Upper lobe of left lung (tissue), 6 donors: ENCODE results near the gene TMED3. TPM values are rescaled to one million over a fixed set of nuclear protein-coding genes. Genes with fewer than 3 reads are reported as not detected.

Source experiments
- ATAC-seq, 2 donors: fragments of 200-7000 bp; cut with Tn5 transposase; one replicate each; pipeline ENCODE4 v1.9.1; 2022; ENCODE audit warnings: mild to moderate bottlenecking in 2 of 2, moderate library complexity in 2 of 2; ENCODE audit not compliant: low FRiP score in 2 of 2
- DNase-seq, 2 donors: peaks; one replicate each; pipeline ENCODE4 v3.0.0-alpha.2; 2019 to 2020
- H3K27ac ChIP-seq, 4 donors: fragments of 200-600 bp; sonication (generic); one replicate each; pipeline ENCODE4 v1.5.1; 2016 to 2019
- H3K27me3 ChIP-seq, 4 donors: fragments of 200-600 bp; sonication (generic); one replicate each; pipeline ENCODE4 v1.5.1; 2017 to 2019
- H3K36me3 ChIP-seq, 4 donors: fragments of 200-600 bp; sonication (generic); one replicate each; pipeline ENCODE4 v1.5.1; 2016 to 2019
- H3K4me1 ChIP-seq, 4 donors: fragments of 200-600 bp; sonication (generic); one replicate each; pipeline ENCODE4 v1.5.1; 2018 to 2019
- H3K4me3 ChIP-seq, 4 donors: fragments of 200-600 bp; sonication (generic); one replicate each; pipeline ENCODE4 v1.5.1; 2017 to 2019; ENCODE audit warnings: mild to moderate bottlenecking in 2 of 4, moderate library complexity in 1 of 4
- H3K9me3 ChIP-seq, 4 donors: fragments of 200-600 bp; sonication (generic); one replicate each; pipeline ENCODE4 v1.5.1; 2018 to 2019
- EP300 ChIP-seq, 4 donors: sonication (generic); formaldehyde crosslinking; IDR thresholded peaks; one replicate each; pipeline ENCODE4 v1.5.1; 2017; ENCODE audit warnings: antibody characterized with exemption in 4 of 4, control low read depth in 2 of 4
- POLR2A ChIP-seq, 4 donors: fragments of 450-650 bp; IDR thresholded peaks; one replicate each; pipeline ENCODE4 v1.5.1; 2016 to 2017; ENCODE audit warnings: antibody characterized with exemption in 4 of 4, mild to moderate bottlenecking in 2 of 4
- POLR2AphosphoS5 ChIP-seq, 2 donors: sonication (generic); formaldehyde crosslinking; IDR thresholded peaks; one replicate each; pipeline ENCODE4 v1.5.1; 2017; ENCODE audit warnings: antibody characterized with exemption in 2 of 2
- WGBS, 2 donors: methylation state at CpG; one replicate each; pipeline ENCODE4 v1.1.5; 2017 to 2018; 5-methylcytosine and 5-hydroxymethylcytosine counted together
- total RNA-seq, 6 donors: library from RNA; depleted of rRNA in 4 of 6; stranded (reverse); fragments of >200 nt in 4 of 6; gene quantifications; one replicate each; pipeline versions ENCODE4 v1.1.0 to v1.2.1, GENCODE V29; 2016 to 2021
- TF ChIP-seq, protein P1 (sequence below), 6 experiments: fragments of 450-650 bp in 4 of 6; fragments of 200-600 bp in 2 of 6; sonication (generic) in 2 of 6; IDR thresholded peaks; one replicate each; pipeline ENCODE4 v1.5.1; 2016 to 2019; ENCODE audit warnings: antibody characterized with exemption in 6 of 6
- donor health status: DM: no; HTN: no; CAD: no; lungs with moderate emphysema.
- donor health status: DM: no; HTN: yes; CAD: no; lungs with severe emphysema.

The TMED3 gene
- total RNA-seq, 6 donors from 2014 or later: 28.3 to 57.5 (median 49.9) TPM

DNA sequence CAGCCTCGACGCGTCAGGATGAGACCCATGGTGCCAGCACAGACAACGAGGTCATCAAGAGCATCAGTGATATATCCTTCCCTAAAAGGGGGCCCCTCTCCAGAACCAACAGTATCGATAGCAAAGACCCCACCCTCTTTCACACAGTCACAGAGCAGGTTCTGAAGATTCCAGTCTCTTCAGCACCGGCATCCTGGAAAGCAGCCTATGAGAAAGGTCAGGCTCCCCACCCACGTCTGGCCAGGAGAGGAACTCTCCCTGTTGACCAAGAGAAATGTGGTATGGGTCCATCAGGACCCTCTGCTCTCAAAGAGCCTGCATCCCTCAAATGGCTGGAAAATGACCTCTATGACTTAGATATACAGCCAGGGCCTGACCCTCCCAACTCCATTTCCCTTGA, 16.8 kb upstream of the TMED3 start:
- TF ChIP-seq, protein P1, sequence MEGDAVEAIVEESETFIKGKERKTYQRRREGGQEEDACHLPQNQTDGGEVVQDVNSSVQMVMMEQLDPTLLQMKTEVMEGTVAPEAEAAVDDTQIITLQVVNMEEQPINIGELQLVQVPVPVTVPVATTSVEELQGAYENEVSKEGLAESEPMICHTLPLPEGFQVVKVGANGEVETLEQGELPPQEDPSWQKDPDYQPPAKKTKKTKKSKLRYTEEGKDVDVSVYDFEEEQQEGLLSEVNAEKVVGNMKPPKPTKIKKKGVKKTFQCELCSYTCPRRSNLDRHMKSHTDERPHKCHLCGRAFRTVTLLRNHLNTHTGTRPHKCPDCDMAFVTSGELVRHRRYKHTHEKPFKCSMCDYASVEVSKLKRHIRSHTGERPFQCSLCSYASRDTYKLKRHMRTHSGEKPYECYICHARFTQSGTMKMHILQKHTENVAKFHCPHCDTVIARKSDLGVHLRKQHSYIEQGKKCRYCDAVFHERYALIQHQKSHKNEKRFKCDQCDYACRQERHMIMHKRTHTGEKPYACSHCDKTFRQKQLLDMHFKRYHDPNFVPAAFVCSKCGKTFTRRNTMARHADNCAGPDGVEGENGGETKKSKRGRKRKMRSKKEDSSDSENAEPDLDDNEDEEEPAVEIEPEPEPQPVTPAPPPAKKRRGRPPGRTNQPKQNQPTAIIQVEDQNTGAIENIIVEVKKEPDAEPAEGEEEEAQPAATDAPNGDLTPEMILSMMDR (IDR thresholded peaks at IDR 0.05): no peak
- TF ChIP-seq EP300 (IDR thresholded peaks at IDR 0.05) (no peak), POLR2AphosphoS5 (IDR thresholded peaks at IDR 0.05) (no peak), POLR2A (IDR thresholded peaks at IDR 0.05) (no peak)
- DNase-seq (no peak), ATAC-seq (no peak)
- Histone ChIP-seq H3K9me3 (no peaks in the 10 kb centered on the region), H3K27ac (no peak overlapping the region), H3K4me3 (no peak overlapping the region), H3K27me3 (no peaks in the 10 kb centered on the region), H3K36me3 (no peaks in the 10 kb centered on the region), H3K4me1 (no peaks in the 10 kb centered on the region)
- 76 to 80% methylated on average over 1 to 7 of the region's 7 CpGs for WGBS, 2 donors

DNA sequence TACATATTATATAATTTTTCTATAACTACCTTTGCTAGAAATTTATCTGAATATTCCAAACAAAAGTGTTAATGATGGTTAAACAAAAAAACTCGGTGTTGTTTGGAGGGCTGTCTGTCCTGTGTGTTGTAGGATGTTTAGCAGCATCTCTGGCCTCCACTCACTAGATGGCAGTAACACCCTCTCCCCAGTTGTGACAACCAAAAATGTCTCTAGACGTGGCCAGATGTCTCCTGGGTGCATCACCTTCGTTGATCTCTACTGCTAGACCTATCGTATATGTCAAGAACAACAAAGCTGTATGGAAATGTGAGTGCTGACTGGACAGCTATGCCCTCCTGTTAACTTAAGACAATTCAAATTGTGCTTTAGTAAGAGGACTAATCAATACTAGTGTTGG, 14.3 kb upstream of the TMED3 start:
- TF ChIP-seq EP300 (IDR thresholded peaks at IDR 0.05) (no peak), POLR2A (IDR thresholded peaks at IDR 0.05) (no peak), POLR2AphosphoS5 (IDR thresholded peaks at IDR 0.05) (no peak)
- TF ChIP-seq, protein P1 (IDR thresholded peaks at IDR 0.05): no peak
- DNase-seq (no peak), ATAC-seq (no peak)
- no peaks in the 10 kb centered on the region for H3K9me3 ChIP-seq
- H3K27me3 ChIP-seq: no peaks in the 10 kb centered on the region
- WGBS, 2 donors: 54 to 58% methylated on average over 4 of the region's 4 CpGs
- H3K36me3 ChIP-seq: no peaks in the 10 kb centered on the region
- H3K4me1 ChIP-seq: no peaks in the 10 kb centered on the region
- no peak overlapping the region for H3K27ac ChIP-seq
- no peak overlapping the region for H3K4me3 ChIP-seq

DNA sequence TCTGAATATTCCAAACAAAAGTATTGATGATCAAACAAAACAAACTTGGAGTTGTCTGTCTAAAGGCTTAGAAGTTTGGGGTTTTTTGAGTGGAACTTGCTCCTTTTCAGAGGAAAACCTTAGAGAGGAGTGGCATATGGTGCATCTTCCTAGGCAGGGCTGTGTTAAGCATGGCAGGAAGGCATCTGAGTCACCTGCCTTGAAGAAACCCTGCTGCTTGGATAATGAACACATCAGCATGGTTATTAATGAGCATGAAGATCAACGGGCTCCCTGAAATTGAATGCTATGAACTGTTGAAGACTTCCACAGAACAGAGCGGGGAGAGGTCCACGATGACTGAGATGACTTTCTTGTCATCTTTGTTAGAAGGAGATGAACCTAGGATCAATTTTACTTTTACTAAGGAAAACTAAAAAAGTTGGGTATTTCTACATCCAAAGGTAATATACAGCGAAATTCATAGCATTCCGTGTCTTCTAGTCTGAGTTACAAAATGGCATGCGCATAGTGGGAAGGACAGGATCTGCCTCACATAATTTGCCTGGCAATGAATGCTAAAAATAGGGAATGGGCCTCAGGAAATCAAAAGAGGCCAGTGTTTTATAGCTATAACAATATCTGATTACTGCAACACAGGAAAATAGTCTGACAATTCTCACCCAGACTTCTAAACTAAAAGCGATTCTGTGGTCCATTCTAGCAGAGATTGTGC, 11.6 kb upstream of the TMED3 start:
- Histone ChIP-seq H3K9me3 (no peaks in the 10 kb centered on the region), H3K27ac (no peak overlapping the region), H3K27me3 (no peaks in the 10 kb centered on the region), H3K4me3 (no peak overlapping the region), H3K4me1 (no peaks in the 10 kb centered on the region), H3K36me3 (no peaks in the 10 kb centered on the region)
- ATAC-seq: no peak
- DNase-seq: no peak
- 82 to 89% methylated on average over 7 of the region's 7 CpGs for WGBS, 2 donors
- TF ChIP-seq, protein P1 (IDR thresholded peaks at IDR 0.05): no peak

DNA sequence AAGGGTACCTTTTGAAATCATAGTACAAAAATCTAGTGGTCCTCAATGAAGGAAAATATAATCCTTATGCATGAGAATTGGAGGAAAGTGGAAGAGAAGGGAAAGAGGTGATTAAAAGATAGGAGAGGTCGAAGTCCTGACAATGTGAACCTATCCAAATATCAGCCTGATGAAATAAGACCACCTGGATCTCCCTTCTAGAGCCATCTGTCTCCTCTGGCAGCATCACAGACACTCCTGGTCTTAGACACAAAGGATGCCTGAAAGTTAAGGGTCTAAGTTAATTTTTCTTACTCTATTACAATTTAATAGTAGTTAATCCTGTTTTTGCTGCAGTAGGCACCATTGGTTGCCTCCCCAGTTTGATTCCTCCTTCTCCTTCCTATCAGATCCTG, 11.1 kb upstream of the TMED3 start:
- TF ChIP-seq, protein P1 (IDR thresholded peaks at IDR 0.05): no peak
- TF ChIP-seq EP300 (IDR thresholded peaks at IDR 0.05): no peak
- no peak for TF ChIP-seq POLR2AphosphoS5 (IDR thresholded peaks at IDR 0.05)
- TF ChIP-seq POLR2A (IDR thresholded peaks at IDR 0.05): no peak
- Histone ChIP-seq H3K27ac (no peak overlapping the region), H3K4me1 (no peaks in the 10 kb centered on the region), H3K36me3 (no peaks in the 10 kb centered on the region), H3K9me3 (no peaks in the 10 kb centered on the region), H3K4me3 (no peak overlapping the region), H3K27me3 (no peaks in the 10 kb centered on the region)
- WGBS, 2 donors: 54 to 67% methylated on average over 1 of the region's 1 CpG
- no peak for ATAC-seq
- DNase-seq: no peak

DNA sequence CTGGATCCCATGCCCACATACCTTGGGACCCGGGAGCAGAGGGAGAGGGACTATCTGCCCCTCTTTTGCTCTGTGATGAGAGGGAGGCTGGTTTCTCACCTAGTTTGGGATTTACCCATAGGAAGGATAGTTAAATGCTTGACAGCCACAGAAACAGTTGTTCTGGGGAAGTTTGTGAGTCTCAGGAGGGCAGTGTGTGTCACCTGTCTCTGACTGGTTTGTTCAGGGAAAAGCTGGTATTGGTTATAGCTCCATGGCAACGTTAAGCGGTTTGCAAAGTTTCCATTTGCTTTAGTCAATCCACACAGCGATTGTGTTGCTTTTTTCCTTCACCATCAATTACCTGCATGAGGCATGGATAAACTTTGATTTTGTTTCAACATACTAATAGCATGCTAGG, 3.7 kb upstream of the TMED3 start:
- WGBS, 2 donors: 45 to 68% methylated on average over 4 of the region's 4 CpGs

More for the DNA sequence above, 3.7 kb upstream of the TMED3 start:
- H3K4me1 ChIP-seq: peaks cover 0 to 15% (median 11%) of the 10 kb centered on the region in 4 donors
- no peak for DNase-seq
- H3K9me3 ChIP-seq: no peaks in the 10 kb centered on the region
- no peak overlapping the region for H3K27ac ChIP-seq
- no peak overlapping the region for H3K4me3 ChIP-seq
- no peaks in the 10 kb centered on the region for H3K36me3 ChIP-seq
- ATAC-seq: no peak
- H3K27me3 ChIP-seq: no peaks in the 10 kb centered on the region
- no peak for TF ChIP-seq POLR2AphosphoS5 (IDR thresholded peaks at IDR 0.05)
- TF ChIP-seq, protein P1 (IDR thresholded peaks at IDR 0.05): no peak
- TF ChIP-seq POLR2A (IDR thresholded peaks at IDR 0.05): no peak
- TF ChIP-seq EP300 (IDR thresholded peaks at IDR 0.05): no peak
